NCI-H1105 treated with DMSO at 0.1 percent for 48 hours (cell line): ENCODE results near the gene CHDH.

Experiments
- DNase-seq: peaks from one replicate; lab custom pipeline; 2025; lab: John Stamatoyannopoulos, UW

The CHDH gene

DNA sequence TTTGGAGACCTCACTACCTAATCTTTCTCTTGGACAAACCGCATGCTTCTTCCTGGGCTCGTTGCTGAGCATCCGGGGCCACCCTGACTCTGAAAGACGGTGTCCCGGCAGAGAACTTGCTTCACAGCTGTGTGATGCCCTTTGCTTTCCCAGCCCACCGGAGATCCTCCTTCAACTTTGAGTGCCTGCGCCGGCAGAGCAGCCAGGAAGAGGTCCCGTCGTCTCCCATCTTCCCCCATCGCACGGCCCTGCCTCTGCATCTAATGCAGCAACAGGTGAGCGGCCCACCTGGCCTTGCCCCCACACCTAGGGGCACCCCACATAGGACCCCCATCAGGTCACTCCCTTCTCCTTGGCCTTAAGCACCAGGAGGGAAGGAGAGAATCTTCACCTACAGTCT lies 37.7 kb downstream of the CHDH start:
- no peak for DNase-seq

DNA sequence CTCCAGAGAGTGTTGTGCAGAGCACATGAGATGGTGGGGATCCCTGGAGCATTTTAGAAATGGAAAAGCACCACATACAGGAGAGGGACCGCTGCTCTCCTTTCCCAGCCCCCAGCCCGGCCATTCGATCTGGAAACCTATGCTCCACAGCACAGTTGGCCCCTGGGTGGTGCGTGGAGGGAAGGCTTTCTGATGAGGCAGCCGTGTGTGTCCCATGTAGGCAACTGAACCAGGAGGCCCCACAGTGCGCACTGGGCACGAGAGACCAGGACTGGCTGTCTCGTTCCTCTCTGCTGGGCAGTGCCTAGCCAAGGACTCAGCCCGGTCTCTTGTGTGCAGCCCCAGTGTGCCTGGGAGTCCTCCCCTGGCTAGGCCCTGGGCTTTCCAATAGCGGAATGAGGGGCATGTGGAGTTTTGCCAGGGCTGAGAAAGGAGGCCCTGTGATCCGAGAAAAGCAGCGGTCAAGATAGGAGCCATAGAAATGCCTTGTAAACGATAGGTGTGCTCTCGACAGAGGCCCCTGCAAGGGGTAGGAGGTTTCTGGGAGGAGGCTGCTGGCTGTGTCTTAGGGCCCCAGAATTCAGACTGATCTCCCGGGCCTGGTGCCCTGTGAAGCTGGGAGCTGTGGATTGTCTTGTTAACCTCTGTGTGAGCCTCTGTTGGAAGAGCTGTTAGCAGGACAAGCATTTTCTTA lies 39.0 kb downstream of the CHDH start:
- DNase-seq, result no peak

DNA sequence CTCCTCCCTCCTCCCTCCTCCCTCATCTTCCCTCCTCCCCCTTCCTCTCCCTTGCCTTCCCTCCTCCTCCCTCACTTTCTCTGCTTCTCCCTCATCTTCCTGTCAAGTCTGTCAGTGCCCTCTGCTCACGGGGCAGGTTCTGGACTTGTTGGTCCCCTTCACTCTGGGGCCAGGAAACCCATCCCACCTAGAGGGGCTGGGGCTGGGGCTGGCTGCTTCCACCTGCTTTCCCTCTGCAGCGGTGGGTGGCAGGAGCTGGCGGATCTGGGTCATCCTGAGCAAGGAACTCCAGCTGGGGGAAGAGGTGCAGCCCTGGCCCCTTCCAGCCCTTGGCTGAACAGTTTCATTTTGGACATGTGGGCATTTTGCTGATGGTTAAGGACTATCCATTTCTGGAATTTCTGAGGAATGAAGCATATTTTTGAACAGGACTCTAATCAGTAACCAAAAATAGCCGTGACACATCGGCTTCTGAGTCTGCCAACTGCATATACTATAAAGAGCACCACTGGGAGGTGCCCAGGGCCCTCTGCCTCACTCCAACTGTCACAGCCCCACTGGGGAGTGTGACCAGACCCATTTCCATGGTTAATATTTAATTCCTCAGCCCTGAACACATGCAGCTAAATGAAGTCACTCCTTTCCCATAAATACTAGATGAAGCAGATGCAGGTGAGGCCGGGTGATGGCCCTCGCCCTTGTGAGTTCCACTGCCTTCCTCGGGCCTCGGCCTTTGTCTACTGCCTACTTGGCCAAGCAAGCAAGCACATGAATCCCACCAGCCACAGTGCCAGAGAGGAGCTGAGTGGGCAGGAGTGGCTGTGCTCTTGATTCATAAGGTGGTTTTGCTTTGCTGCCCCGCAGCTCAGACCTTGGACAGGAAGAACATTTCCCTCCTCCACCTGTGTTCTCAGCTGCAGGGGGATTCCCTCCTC lies 39.8 kb downstream of the CHDH start:
- DNase-seq, result no peak

DNA sequence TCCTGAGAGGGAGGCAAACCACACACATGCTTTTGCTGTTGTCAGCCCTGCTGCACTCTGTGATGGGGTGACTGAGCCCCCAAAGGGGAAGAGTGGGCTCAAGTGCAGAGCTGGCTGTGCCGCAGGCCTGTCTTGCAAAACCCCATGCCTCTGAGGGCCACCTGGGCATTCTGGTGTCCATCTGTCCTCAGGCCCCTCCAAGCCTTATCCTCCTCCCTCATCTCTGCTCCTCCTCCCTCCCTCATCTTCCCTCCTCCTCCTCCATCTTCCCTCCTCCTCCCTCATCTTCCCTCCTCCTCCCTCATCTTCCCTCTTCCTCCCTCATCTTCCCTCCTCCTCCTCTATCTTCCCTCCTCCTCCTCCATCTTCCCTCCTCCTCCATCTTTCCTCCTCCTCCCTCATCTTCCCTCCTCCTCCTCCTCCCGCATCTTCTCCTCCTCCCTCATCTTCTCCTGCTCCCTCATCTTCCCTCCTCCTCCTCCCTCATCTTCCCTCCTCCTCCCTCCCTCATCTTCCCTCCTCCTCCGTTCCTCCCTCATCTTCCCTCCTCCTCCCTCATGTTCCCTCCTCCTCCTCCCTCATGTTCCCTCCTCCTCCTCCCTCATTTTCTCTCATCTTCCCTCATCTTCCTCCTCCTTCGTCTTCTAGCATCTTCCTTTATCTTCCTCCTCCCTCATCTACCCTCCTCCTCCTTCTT lies 40.6 kb downstream of the CHDH start:
- no peak for DNase-seq

DNA sequence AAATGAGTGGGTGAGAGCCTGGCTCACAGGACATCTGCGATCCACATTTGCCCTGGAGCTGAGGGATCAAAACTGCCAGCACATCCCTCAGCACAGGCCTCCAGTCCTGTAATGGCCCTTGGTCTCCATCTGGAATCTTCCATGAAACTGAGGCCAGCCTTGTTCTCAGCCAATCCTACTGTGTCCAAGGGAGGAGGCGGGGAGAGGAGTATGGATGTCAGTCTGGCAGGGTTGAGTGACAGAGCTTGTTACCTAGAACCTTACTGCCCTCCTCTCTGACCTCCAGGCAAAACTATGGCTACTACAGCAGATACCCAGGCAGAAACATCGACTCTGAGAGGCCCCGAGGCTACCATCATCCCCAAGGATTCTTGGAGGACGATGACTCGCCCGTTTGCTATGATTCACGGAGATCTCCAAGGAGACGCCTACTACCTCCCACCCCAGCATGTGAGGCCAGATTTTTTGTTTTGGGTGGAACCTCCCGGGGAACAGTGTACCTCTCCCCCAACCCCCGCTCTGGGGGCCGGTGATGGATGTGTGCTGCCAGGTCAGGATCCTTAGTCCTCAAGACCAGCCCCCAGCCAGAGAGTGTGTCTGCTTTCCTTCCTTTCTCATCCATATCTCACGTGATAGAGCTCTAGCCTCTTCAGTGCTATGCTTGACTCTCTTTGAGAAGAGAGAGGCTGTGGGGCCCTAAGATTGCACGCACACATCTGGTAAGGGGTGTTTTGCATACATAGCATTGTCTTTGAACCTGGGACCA lies 41.3 kb downstream of the CHDH start:
- DNase-seq, result no peak

DNA sequence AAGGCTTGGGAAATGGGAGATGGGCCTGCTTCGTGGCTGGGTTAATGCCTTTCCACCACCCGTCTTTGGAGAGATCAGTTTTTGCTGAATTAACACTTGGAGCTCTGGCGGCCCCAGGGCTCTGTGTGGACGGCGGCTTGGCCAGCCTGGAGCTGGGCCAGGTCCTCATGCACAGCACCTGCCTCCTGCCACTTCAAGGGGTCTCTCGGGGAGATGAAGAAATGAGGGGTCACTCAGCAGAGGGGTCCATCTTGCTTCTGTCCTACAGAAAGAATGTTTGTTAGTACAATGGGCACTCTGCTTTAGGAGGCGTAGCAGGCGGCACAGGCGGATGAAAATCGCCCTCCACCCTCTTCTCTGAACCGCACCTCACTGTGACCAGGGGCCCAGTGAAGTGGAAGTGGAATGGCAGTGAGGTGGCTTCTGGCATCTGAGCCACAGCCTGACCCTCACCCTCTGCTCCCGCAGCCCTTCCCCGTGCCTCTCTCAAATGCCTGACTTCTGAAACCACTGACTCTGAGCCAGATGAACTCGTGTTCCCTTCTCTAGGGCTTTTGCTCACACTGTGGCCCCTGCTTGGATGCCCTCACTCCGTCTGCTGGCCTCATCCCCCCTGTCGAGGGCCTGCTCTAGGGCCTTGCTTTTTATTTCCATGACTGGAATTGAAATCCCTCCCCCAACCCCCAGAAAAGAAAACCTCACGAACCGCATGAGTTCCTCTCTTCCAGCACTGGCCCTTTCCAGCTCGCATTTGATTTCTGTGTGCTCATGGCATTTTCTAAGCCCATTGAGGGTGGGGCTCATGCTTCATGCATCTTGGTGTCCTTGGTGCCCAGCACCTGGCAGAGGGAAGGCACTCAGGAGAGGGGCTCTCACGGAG lies 42.2 kb downstream of the CHDH start:
- DNase-seq, result no peak

DNA sequence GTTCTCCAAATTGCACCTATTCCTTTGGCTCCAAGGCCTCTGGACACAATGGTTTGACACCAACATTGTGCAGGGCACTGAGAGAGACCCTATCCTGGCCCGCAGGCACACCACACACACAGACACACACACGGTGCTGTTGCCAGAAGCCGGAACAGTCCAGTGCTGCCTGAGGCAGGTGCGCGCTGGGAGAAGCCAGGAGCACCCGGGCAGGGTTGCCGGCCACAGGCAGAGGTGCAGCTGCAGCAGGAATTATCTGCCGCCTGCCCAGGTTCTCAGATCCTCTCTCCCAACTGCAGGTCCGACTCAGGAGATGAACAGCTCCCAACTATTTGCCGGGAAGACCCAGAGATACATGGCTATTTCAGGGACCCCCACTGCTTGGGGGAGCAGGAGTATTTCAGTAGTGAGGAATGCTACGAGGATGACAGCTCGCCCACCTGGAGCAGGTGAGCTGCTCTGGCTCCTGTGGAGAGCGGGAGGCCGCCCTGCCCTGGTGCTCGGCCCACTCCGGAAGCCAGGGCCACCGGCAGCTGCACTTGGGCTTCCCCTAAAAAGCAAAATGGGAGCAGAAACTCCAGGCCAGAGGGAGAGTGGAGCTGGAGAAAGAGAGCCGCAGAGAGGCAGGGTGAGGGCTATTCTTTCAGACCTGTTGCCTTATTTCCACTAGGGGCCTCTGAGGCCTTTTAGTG lies 42.9 kb downstream of the CHDH start:
- no peak for DNase-seq

DNA sequence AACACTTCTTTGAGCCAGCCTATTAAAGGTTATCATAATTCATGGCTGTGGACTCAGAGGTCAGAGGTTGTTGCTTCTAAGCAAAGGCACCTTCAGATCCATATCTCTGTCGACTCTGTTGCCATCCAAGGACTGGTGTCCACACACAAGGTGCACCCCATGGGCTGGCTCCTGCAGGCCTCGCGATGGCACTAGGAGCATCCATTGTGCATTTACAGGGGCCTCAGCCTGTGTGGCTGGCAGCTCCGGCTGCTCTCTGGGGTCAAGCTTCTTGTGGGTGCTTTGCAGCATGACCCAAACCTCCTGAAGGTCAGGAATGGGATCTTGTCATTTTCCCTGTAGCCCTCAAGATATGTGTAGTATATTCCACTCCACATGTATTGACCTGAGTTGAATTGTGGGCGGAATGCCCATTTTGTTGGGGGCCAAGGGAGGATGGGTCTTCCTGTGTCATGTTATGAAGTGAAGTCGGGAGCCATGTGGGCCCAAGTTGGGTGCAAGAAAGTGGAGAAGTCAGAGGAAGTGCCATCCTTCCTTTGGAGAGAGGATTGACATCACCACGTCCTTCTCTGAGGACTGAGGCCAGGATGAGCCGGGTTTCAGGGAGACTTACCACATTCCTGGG lies 43.9 kb downstream of the CHDH start:
- no peak for DNase-seq

DNA sequence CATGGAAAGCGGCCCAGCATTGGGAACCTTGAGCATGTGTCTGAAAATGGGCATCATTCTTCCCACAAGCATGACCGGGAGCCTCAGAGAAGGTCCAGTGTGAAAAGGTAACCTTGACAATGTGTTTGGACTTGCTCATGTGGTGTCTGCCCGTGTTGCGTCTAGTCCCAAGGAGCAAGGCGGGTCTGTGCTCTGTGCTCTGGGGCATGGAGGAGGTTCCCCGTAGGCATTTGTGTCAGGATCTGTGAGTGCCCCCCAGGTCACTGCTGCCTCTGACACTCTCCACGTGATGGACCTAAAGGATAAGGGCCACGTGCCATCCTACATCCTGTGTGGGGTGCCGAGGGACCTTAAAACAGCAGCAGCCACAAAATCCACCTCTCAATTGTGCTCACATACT lies 44.9 kb downstream of the CHDH start:
- no peak for DNase-seq

DNA sequence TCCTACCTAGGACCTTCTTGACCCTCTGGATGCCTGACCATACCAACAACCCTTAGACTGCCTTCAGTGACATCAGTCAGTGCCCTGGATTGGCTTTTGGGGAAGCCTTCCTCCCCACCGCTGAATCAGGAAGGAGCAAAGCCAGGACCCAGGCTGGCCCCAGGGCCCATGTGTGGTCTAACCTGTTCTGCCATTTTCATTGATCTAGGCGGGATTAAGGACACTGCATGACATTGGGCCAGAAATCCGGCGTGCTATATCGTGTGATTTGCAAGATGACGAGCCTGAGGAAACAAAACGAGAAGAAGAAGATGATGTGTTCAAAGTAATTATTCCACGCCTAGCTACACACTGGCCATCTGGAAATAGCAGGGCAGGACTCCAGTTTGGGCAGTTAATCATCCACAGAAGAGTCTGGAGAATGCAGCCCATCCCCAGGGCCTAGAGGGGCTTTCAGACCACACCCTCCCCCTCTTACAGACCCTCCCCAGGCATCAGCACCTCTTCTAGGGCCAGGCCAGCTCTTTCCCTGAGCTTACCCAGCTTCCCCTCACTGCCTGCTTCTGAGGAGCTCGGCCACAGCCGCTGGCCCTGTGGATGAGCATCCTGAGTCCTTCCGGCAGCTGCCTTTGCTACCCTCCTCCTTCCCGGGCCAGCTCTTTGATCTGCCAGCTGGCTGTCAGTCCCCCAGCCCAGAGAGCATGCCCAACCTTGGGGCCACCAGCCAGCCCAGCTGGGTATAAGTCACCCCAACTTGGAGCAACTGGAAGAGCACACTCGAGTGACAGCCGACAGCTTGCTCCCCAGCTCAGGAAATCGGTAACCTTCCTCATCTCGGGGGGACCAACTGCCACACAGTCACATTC lies 45.9 kb downstream of the CHDH start:
- no peak for DNase-seq

DNA sequence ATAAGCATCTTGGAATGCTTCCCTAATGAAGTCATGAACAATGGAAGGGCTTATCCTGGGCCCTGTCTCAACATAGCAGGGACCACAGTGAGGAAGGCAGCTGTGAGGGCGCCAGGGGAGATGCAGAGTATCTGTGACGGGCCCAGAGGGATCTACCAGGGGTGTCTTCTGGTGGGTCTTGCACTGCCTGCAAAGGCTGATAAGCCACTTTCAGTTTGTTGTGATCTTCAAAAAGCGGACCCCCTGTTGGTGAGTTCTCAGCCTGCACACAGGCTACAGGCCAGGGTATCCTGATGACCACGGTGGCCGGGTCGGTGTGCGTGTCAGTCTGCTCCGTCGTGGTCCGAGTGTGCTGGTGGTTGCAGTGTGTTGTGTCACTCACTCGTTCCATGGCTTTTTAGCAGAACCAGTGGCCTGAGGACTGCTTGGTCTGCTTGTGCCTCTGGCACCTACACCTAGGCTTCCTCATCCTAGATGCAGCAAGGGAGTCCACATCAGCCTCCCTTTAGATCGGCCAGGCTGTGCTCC lies 46.8 kb downstream of the CHDH start:
- no peak for DNase-seq

DNA sequence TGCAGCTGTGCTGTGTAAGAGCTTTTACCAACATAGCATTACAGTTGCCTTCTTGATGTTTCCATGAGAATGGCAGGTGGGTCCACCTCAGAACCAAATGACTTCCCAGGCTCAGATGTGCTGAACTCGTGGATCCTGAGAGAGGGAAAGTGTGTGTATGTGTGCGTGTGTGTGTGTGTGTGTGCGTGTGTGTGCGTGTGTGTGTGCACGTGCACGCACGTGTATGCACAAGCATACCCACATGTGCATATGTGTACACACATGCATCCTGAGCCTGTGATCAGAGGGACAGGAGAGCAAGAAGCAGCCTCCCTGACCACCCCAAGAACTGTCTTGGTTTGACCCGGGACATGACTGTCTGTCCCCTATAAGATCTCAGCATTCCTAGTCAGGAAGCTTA lies 48.1 kb downstream of the CHDH start:
- no peak for DNase-seq

DNA sequence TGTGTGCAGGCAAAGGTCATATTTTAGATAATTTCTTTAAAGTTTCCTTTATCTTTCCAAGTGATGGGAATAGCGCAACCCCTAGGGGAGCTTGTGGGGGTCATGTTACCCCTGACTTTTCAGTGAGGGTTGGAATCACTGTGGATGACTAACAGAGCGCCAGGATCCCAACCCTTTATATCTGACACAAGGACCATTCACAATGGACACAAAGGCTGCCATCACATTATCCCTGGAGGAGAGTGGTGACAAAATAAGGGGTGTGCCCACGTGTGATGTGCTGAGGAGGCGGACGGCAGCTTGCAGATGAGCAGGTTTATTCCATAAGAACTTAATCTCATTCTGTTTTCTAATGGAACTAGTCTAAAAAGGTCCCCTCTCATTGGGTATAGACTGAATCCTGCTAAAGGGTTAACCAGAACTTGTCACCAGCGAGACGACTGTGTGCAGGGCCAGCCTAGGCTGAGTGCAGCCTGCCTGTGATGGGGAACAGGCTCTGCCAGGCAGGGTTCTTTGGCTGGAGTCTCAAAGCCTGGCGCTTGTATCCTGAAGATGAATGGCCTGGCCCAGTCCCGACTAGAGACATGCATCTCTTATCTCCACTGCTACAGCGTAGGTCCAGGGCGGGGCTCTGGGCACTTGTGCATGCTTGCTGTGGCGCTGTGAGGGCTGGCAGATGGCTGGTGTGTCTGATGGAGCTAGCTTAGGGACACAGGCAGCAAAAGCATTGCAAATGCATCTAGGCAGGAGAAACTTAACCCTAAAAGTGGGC lies 50.2 kb downstream of the CHDH start:
- DNase-seq, result no peak

DNA sequence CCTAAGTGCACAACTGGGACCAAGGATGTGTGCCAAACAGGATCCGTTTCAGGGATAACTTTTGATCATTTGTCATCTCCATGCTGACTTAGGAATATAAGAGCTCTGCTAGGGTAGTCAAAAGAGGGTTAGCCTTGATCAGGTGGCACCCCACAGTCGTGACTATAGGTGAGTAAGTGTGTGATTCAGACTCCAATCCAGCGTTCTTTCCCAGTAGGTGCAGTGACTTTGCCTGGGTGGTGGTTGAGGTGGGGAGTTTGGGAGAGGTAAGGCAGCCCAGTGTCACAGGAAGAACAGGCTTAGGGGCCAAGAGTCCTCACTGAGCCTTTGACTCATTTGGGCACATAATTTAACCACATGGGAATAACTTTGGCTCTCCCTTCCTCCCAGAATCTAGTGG lies 51.0 kb downstream of the CHDH start:
- DNase-seq, result no peak

DNA sequence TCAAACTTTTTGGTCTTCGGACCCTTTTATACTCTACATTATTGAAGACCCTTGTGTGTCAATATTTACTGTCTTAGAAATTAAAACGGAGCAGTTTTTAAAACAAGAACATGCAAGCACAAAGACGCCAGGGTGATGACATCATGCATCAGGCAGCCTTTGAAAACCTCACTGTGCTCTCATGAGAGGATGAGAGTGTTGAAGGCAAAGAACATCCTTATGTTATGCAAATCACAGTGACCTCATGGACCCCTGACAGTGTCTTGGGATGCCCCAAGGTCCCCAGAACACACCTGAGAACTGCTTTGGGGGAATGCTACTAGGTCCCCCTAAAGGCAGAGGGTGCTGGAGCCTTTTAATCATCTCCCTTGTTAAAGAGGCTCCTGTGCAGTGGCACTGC lies 51.6 kb downstream of the CHDH start:
- DNase-seq, result no peak

DNA sequence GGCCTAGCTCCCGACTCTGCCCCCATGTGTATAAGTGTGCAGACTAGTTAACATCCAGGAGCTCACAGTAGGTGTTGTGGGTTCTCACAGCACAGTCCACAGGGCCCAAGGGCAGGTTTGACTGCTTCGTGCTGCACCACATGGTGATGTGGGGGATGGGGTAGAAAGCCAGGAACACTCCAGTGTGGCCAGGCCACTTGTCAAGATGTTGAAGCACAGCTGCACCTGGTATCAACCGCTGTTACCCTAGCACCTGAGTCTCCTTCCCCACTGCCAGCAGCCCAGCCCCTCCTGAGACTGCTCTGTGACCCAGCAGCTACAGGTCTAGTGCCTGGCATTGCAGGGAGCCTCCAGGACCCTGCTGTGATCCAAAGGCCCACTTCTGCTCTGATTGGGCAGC lies 53.4 kb downstream of the CHDH start:
- no peak for DNase-seq

DNA sequence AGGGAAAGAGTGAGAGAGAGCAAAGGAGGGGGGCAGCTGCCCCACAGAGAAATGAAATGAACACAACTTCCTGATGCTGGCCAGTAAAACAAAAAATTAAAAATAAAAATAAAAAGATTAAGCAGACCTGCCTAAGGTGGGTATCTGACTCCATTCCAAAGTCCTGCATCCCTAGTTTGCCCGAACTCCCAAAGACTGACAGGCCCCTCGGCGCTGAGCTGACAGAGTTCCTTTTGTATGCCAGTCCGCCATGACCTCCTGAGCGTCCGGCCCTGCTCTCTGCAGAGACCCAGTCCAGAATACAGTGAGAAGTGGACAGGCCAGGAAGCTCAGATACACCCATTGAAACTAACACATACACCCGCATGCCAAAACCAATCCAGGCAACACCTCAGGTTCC lies 54.9 kb downstream of the CHDH start:
- DNase-seq, result no peak

DNA sequence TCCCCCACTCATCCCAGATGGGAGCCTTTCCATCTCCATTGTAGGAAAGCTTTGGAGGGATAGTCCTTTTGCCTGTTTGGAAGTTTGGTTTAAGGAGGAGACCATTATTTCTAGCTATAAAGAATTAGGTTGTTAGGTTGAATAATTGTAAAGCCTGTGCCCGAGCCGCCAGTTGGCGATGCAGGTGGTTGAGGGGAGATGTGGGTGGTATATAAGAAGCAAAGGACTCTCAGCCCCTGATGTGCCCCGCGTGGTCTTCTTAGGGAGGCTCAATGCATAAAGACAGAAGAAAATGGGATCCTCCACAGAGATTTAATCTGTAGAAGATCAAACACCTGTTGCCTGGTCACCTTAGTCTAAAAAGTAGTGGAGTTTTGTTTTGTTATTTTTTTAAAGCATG lies 55.7 kb downstream of the CHDH start:
- DNase-seq, result no peak
